GM12878 (cell line): ENCODE results near the gene BBS9.

Source experiments
- CEBPB ChIP-seq, 2 experiments: fragments of 150-350 bp in 1 of 2; IDR thresholded peaks; 2 replicates each; pipeline ENCODE4 v1.6.1; 2012 to 2014; ENCODE audit warnings: low read depth in 2 of 2, low read length in 2 of 2, borderline replicate concordance in 1 of 2, inconsistent platforms in 1 of 2
- CREB1 ChIP-seq: IDR thresholded peaks from 2 replicates; pipeline ENCODE4 v1.6.1; 2012; ENCODE audit warnings: low read depth, mild to moderate bottlenecking, inconsistent platforms
- EGR1 ChIP-seq, 2 experiments: IDR thresholded peaks; 1 replicate in 1 of 2; 2 replicates in 1 of 2; pipeline ENCODE4 v1.6.1; 2011 to 2012; ENCODE audit warnings: low read depth in 2 of 2, low read length in 2 of 2, borderline replicate concordance in 1 of 2, mild to moderate bottlenecking in 1 of 2, moderate library complexity in 1 of 2
- SRF ChIP-seq, 2 experiments: IDR thresholded peaks; 2 replicates each; pipeline ENCODE4 v1.6.1; 2011; ENCODE audit warnings: low read depth in 2 of 2, low read length in 2 of 2, mild to moderate bottlenecking in 1 of 2, moderate library complexity in 1 of 2
- TF ChIP-seq, protein P1 (sequence below): IDR thresholded peaks from 2 replicates; pipeline ENCODE4 v1.6.1; 2011; ENCODE audit warnings: borderline replicate concordance, low read depth, mild to moderate bottlenecking, moderate library complexity, mixed read lengths, low read length; ENCODE audit not compliant: insufficient read depth; ENCODE audit errors: extremely low read length
- TF ChIP-seq, protein P2 (sequence below), 3 experiments: IDR thresholded peaks in 2 of 3; conservative IDR thresholded peaks in 1 of 3; 2 replicates each; pipeline ENCODE4 v1.5.1; 2011; ENCODE audit warnings: low read depth in 3 of 3, low read length in 3 of 3, mild to moderate bottlenecking in 3 of 3, control low read depth in 2 of 3, moderate library complexity in 2 of 3, inconsistent platforms in 1 of 3, mixed read lengths in 1 of 3; ENCODE audit not compliant: control insufficient read depth in 2 of 3, insufficient read depth in 1 of 3; ENCODE audit errors: extremely low read depth in 1 of 3

DNA sequence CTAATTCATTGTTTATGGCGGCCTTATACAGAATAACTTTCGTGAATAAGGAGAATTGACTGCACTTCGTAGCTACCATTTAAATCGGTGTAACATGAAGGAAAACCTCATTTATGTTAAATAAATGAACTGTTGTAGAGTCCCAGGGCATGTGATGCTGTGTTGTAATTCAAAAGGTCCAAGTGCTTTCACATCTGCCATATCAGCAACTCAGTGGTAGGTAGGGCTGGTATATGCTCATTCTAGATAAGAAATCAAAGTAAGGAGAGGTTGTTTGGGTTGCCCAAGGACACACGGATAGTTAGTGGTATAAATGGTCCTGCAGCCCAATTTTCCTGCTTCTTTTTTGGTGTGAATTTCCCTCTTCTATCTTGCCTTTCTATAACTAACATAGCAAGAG is 15.8 kb downstream of the BBS9 start:
- TF ChIP-seq, protein P1, sequence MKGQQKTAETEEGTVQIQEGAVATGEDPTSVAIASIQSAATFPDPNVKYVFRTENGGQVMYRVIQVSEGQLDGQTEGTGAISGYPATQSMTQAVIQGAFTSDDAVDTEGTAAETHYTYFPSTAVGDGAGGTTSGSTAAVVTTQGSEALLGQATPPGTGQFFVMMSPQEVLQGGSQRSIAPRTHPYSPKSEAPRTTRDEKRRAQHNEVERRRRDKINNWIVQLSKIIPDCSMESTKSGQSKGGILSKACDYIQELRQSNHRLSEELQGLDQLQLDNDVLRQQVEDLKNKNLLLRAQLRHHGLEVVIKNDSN = no peak
- TF ChIP-seq CEBPB (IDR thresholded peaks at IDR 0.05; ENCODE audit: borderline replicate concordance in 1 of 2, low read depth in 2 of 2, low read length in 2 of 2) (no peak), EGR1 (IDR thresholded peaks at IDR 0.05; ENCODE audit: borderline replicate concordance in 1 of 2, low read depth in 2 of 2, low read length in 2 of 2) (no peak), CREB1 (no peak), SRF (IDR thresholded peaks at IDR 0.05; ENCODE audit: low read depth in 2 of 2, low read length in 2 of 2) (no peak)
- TF ChIP-seq, protein P2, sequence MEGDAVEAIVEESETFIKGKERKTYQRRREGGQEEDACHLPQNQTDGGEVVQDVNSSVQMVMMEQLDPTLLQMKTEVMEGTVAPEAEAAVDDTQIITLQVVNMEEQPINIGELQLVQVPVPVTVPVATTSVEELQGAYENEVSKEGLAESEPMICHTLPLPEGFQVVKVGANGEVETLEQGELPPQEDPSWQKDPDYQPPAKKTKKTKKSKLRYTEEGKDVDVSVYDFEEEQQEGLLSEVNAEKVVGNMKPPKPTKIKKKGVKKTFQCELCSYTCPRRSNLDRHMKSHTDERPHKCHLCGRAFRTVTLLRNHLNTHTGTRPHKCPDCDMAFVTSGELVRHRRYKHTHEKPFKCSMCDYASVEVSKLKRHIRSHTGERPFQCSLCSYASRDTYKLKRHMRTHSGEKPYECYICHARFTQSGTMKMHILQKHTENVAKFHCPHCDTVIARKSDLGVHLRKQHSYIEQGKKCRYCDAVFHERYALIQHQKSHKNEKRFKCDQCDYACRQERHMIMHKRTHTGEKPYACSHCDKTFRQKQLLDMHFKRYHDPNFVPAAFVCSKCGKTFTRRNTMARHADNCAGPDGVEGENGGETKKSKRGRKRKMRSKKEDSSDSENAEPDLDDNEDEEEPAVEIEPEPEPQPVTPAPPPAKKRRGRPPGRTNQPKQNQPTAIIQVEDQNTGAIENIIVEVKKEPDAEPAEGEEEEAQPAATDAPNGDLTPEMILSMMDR (IDR thresholded peaks at IDR 0.05 in 2 of 3, conservative IDR thresholded peaks at IDR 0.05 in 1 of 3; ENCODE audit: control insufficient read depth in 2 of 3, extremely low read depth in 1 of 3, insufficient read depth in 1 of 3, low read depth in 3 of 3, low read length in 3 of 3) = no peak
